RWPE2 (cell line): Measurements from ENCODE around the gene HBQ1.

Source experiments
- ATAC-seq: fragments of 200-7000 bp; cut with Tn5 transposase; 3 replicates; pipeline ENCODE4 v1.9.1; 2021; ENCODE audit warnings: low read depth
- DNase-seq: peaks from one replicate; pipeline ENCODE4 v3.0.0-alpha.2; 2020; ENCODE audit warnings: low spot score
- H3K27ac ChIP-seq: fragments of 450-650 bp; 2 replicates; pipeline ENCODE4 v1.5.1; 2017; ENCODE audit warnings: mild to moderate bottlenecking; ENCODE audit not compliant: poor library complexity, severe bottlenecking
- H3K27me3 ChIP-seq: fragments of 250-450 bp; sonication (Bioruptor Pico); 2 replicates; pipeline ENCODE4 v1.5.1; 2021; ENCODE audit warnings: mild to moderate bottlenecking, moderate library complexity; ENCODE audit not compliant: insufficient read depth, poor library complexity, severe bottlenecking
- H3K36me3 ChIP-seq: fragments of 250-450 bp; sonication (Bioruptor Pico); 2 replicates; pipeline ENCODE4 v1.5.1; 2020; ENCODE audit warnings: low read depth, mild to moderate bottlenecking, moderate library complexity
- H3K4me1 ChIP-seq: fragments of 250-450 bp; sonication (Bioruptor Pico); 2 replicates; pipeline ENCODE4 v1.5.1; 2021; ENCODE audit warnings: mild to moderate bottlenecking, moderate library complexity; ENCODE audit not compliant: insufficient read depth, poor library complexity, severe bottlenecking
- H3K4me3 ChIP-seq: fragments of 250-450 bp; sonication (Bioruptor Pico); 2 replicates; pipeline ENCODE4 v1.5.1; 2021; ENCODE audit warnings: mild to moderate bottlenecking, moderate library complexity; ENCODE audit not compliant: severe bottlenecking
- H3K9me3 ChIP-seq: fragments of 250-450 bp; sonication (Bioruptor Pico); 2 replicates; pipeline ENCODE4 v1.5.1; 2021; ENCODE audit warnings: mild to moderate bottlenecking, moderate library complexity; ENCODE audit not compliant: severe bottlenecking
- TF ChIP-seq, protein P1 (sequence below): fragments of 450-650 bp; IDR thresholded peaks from one replicate; pipeline ENCODE4 v1.5.1; 2017; ENCODE audit warnings: mild to moderate bottlenecking, moderate library complexity; ENCODE audit not compliant: poor library complexity, severe bottlenecking

The HBQ1 gene

DNA sequence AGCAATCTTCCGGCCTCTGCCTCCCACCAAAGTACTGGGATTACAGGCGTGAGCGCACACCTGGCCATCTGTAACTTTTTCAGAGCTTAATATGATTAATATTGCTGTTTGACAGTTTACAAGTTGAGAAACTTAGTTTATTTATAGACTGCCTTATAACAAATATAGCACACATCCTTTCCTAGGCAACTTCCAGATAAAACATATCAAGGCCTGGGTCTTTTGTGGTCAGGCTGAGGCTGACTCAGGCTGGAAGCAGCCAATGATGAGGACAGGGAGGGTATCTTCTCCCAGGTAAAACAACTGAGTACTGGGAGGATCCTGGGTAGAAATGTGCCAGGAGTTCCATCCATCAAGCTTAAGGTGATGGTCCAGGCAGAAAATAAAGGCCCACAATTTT lies 32.7 kb downstream of the HBQ1 start:
- DNase-seq (no peak), ATAC-seq (peak; percentile 70)
- Histone ChIP-seq H3K36me3 (peaks cover 77% of the 10 kb centered on the region), H3K4me3 (no peak overlapping the region), H3K4me1 (no peaks in the 10 kb centered on the region), H3K27ac (no peak overlapping the region), H3K9me3 (no peaks in the 10 kb centered on the region), H3K27me3 (no peaks in the 10 kb centered on the region)
- TF ChIP-seq, protein P1, sequence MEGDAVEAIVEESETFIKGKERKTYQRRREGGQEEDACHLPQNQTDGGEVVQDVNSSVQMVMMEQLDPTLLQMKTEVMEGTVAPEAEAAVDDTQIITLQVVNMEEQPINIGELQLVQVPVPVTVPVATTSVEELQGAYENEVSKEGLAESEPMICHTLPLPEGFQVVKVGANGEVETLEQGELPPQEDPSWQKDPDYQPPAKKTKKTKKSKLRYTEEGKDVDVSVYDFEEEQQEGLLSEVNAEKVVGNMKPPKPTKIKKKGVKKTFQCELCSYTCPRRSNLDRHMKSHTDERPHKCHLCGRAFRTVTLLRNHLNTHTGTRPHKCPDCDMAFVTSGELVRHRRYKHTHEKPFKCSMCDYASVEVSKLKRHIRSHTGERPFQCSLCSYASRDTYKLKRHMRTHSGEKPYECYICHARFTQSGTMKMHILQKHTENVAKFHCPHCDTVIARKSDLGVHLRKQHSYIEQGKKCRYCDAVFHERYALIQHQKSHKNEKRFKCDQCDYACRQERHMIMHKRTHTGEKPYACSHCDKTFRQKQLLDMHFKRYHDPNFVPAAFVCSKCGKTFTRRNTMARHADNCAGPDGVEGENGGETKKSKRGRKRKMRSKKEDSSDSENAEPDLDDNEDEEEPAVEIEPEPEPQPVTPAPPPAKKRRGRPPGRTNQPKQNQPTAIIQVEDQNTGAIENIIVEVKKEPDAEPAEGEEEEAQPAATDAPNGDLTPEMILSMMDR = no peak

DNA sequence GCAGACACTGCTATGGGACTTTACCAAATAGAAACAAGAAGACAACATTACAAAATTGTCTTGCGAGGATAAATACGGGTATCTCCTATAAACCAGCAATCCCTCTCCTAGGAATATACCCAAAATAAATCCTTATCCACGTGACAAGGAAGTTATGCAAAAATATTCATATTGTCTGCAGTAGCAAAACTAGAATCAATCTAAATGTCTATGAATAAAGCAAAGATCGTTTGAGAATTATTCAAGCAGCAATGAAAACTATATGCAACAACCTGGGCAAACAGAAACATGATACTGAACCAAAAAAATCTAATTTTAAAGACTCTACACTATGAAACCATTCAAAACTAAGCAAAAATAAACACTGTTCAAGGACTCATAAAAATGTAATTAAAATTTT lies 39.8 kb downstream of the HBQ1 start:
- TF ChIP-seq, protein P1 = no peak
- no peak overlapping the region for H3K27ac ChIP-seq
- H3K9me3 ChIP-seq = no peaks in the 10 kb centered on the region
- DNase-seq (no peak), ATAC-seq (no peak)
- no peaks in the 10 kb centered on the region for H3K27me3 ChIP-seq
- H3K4me3 ChIP-seq = no peak overlapping the region
- H3K36me3 ChIP-seq = peaks cover 86% of the 10 kb centered on the region
- no peaks in the 10 kb centered on the region for H3K4me1 ChIP-seq

DNA sequence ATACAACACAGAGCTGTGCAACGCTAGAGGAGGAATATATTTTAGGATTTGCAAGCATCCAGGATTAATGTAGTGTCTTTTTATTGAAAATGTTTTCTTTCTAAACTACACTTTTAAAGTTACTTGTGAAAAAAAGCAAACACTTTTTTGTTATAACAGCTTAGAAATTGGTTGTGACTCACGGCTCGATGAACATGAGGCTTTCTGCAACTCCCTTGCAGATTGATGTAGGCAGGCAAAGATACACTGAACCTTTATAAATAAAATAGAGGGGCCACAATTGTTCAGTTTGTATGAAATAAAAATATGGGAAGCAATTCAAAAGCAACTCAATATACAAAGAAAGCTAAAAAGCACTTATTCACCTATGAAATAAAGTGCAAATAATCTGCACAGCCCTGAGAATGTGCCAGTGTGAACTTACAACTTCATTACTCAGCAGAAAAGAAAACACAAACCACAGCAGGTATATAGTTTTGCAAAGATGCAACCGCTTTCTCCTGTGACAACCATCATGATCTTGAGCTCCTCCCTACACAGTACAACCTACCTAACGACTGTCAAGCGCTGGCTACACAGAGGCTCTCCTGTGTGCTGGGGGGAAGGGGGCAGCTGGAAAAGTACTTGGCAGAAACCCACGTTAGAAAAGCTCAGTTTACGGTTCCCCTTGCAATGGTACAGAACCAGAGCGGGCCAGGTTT lies 48.0 kb downstream of the HBQ1 start:
- Histone ChIP-seq H3K9me3 (no peaks in the 10 kb centered on the region), H3K4me1 (peaks cover 10% of the 10 kb centered on the region), H3K36me3 (peaks cover 45% of the 10 kb centered on the region), H3K4me3 (peak overlapping the region; percentile 80), H3K27ac (peak overlapping the region; percentile 45), H3K27me3 (no peaks in the 10 kb centered on the region)
- TF ChIP-seq, protein P1 = no peak
- ATAC-seq (peak; percentile 22), DNase-seq (no peak)

DNA sequence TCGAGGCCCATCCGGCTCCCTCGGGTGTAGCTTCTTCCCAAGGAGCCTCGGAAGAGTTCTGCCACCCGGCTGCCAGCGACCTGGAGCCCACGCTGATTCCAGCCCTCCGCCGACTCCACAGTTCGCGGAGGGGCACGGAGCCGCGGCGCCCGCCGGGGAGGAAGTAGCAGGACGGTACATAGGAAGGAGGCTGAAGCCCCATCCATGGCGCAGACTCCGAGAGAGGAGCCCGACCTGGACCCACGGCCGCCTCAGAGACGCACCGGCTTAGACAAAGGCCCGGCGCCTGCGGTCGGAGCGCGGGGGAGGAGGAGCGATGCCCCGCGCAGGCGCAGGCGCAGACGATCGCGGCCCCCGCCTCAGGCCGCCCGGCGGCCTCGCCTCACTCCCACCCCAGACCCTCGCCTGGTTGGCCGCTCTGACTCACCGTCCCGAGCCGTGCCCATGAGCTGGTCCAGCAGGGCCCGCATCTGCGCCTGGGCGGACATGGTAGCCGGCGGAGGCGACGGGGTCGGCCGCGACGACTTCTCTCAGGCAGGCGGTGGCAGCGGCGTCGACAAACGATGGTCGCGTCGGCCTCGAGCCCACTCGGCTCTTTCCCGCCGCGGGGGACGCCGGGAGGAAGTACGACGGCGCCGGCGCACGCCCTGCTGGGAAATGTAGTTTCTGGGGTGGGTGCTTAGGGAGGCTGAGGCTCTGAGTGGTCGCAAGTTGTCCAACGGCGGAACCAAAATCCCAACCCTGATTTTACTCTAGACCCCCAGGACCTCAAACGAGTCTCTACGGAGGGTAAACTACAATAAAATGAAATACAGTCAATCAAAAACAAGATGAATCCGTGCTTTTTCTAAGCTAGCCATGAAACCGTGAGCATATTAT lies 48.8 kb downstream of the HBQ1 start, which contains the start of gene LUC7L:
TSS of gene LUC7L (minus strand) at position 598 of the 879 bp plus-strand sequence. CDS start at position 488, 110 bp downstream.
- DNase-seq = peak; percentile 84
- Histone ChIP-seq H3K27ac (peak within 1 kb of the TSS; percentile 45), H3K4me3 (peak within 1 kb of the TSS; percentile 80), H3K9me3 (no peaks in the 10 kb centered on the region), H3K27me3 (no peaks in the 10 kb centered on the region), H3K4me1 (peaks cover 10% of the 10 kb centered on the region), H3K36me3 (peaks cover 39% of the 10 kb centered on the region)
- ATAC-seq = peak; percentile 92
- TF ChIP-seq, protein P1 = no peak
